Keratinocyte (primary cell): ENCODE measurements around the gene ARL5A.
"Not testable (repeated sequence)": the region's sequence is repeated elsewhere in the genome, so short reads cannot be mapped to it uniquely, and the experiment has no call there.

Experiments
- EZH2 ChIP-seq: IDR thresholded peaks from one replicate; pipeline ENCODE4 v1.6.1; 2012; ENCODE audit warnings: inconsistent platforms, mild to moderate bottlenecking, low read length, moderate library complexity
- TF ChIP-seq, protein P1 (sequence below), 3 experiments: IDR thresholded peaks in 1 of 3; conservative IDR thresholded peaks in 1 of 3; optimal IDR thresholded peaks in 1 of 3; 2 replicates in 2 of 3; 3 replicates in 1 of 3; pipeline versions ENCODE3 to v1.5.1; 2011; ENCODE audit warnings: low read length in 3 of 3, mild to moderate bottlenecking in 3 of 3, moderate library complexity in 2 of 3, control low read depth in 1 of 3, inconsistent platforms in 1 of 3; ENCODE audit not compliant: insufficient read depth in 2 of 3; ENCODE audit errors: extremely low read depth in 1 of 3

- TF ChIP-seq, protein P1, sequence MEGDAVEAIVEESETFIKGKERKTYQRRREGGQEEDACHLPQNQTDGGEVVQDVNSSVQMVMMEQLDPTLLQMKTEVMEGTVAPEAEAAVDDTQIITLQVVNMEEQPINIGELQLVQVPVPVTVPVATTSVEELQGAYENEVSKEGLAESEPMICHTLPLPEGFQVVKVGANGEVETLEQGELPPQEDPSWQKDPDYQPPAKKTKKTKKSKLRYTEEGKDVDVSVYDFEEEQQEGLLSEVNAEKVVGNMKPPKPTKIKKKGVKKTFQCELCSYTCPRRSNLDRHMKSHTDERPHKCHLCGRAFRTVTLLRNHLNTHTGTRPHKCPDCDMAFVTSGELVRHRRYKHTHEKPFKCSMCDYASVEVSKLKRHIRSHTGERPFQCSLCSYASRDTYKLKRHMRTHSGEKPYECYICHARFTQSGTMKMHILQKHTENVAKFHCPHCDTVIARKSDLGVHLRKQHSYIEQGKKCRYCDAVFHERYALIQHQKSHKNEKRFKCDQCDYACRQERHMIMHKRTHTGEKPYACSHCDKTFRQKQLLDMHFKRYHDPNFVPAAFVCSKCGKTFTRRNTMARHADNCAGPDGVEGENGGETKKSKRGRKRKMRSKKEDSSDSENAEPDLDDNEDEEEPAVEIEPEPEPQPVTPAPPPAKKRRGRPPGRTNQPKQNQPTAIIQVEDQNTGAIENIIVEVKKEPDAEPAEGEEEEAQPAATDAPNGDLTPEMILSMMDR (optimal IDR thresholded peaks at IDR 0.05 in 1 of 3, IDR thresholded peaks at IDR 0.05 in 1 of 3, conservative IDR thresholded peaks at IDR 0.05 in 1 of 3; ENCODE audit: extremely low read depth in 1 of 3, insufficient read depth in 2 of 3, low read length in 3 of 3): not testable (repeated sequence)
- not testable (repeated sequence) for TF ChIP-seq EZH2
Observed at GRCh38 chr2:151794422-151794821, 33.8 kb downstream of the ARL5A start.
